Stomach (tissue), 4 donors: ENCODE data around the gene ZNF398.

Source experiments
- CTCF ChIP-seq, 7 experiments: fragments of 450-650 bp in 4 of 7; fragments of 200-600 bp in 3 of 7; sonication (generic) in 3 of 7; IDR thresholded peaks; one replicate each; pipeline ENCODE4 v1.5.1; 2016 to 2019; ENCODE audit warnings: antibody characterized with exemption in 7 of 7, control low read depth in 2 of 7, mild to moderate bottlenecking in 1 of 7
- EP300 ChIP-seq: sonication (generic); formaldehyde crosslinking; IDR thresholded peaks from one replicate; pipeline ENCODE4 v1.6.1; 2017; ENCODE audit warnings: antibody characterized with exemption
- POLR2A ChIP-seq, 4 donors: fragments of 450-650 bp; IDR thresholded peaks; one replicate each; pipeline ENCODE4 v1.6.1; 2016; ENCODE audit warnings: antibody characterized with exemption in 4 of 4, control low read depth in 2 of 4, mild to moderate bottlenecking in 1 of 4, moderate library complexity in 1 of 4
- POLR2AphosphoS5 ChIP-seq, 3 donors: sonication (generic); formaldehyde crosslinking; IDR thresholded peaks; one replicate each; pipeline ENCODE4 v1.6.1; 2016; ENCODE audit warnings: antibody characterized with exemption in 3 of 3

- no peak for TF ChIP-seq POLR2AphosphoS5 (IDR thresholded peaks at IDR 0.05)
- TF ChIP-seq CTCF (IDR thresholded peaks at IDR 0.05) = no peak
- no peak for TF ChIP-seq POLR2A (IDR thresholded peaks at IDR 0.05)
- TF ChIP-seq EP300 = no peak
These were observed 82.3 kb downstream of the ZNF398 start for GRCh38 chr7:149229526-149229925.
